Keratinocyte (primary cell): ENCODE measurements around the gene TPD52L2. TPM values are rescaled to one million over a fixed set of nuclear protein-coding genes. Genes with fewer than 3 reads are reported as not detected.
"Not testable (repeated sequence)": the region's sequence is repeated elsewhere in the genome, so short reads cannot be mapped to it uniquely, and the experiment has no call there.

Source experiments
- DNase-seq: peaks from one replicate; pipeline ENCODE4 v3.0.0-alpha.2; 2011; ENCODE audit warnings: low read depth, missing footprints, low spot score
- FAIRE-seq: peaks from 2 replicates; lab custom pipeline; 2011; peaks lifted over from hg19 to GRCh38; lab: Jason Lieb, UNC
- H2AFZ ChIP-seq: 2 replicates; pipeline ENCODE4 v1.6.0; 2012; ENCODE audit warnings: low read length, control low read depth, inconsistent platforms; ENCODE audit not compliant: control insufficient read depth
- H3K27ac ChIP-seq: 2 replicates; pipeline ENCODE4 v1.5.1; 2011; ENCODE audit warnings: low read length; ENCODE audit not compliant: control insufficient read depth, insufficient read depth
- H3K27me3 ChIP-seq: 3 replicates; pipeline ENCODE4 v1.6.0; 2011; ENCODE audit warnings: low read length; ENCODE audit not compliant: control insufficient read depth, insufficient read depth; ENCODE audit errors: extremely low read depth
- H3K36me3 ChIP-seq, 2 experiments: 2 replicates in 1 of 2; 3 replicates in 1 of 2; pipeline ENCODE4 v1.5.1; 2011; ENCODE audit warnings: low read length in 2 of 2, mild to moderate bottlenecking in 1 of 2; ENCODE audit not compliant: control insufficient read depth in 2 of 2, insufficient read depth in 2 of 2; ENCODE audit errors: extremely low read depth in 1 of 2
- H3K4me1 ChIP-seq: 3 replicates; pipeline ENCODE4 v1.5.1; 2011; ENCODE audit warnings: low read length; ENCODE audit not compliant: control insufficient read depth, insufficient read depth; ENCODE audit errors: extremely low read depth
- H3K4me2 ChIP-seq: 3 replicates; pipeline ENCODE4 v1.6.0; 2011; ENCODE audit warnings: low read depth, low read length; ENCODE audit not compliant: control insufficient read depth, insufficient read depth; ENCODE audit errors: extremely low read depth
- H3K4me3 ChIP-seq, 3 experiments: fragments of 200-600 bp in 1 of 3; sonication (generic) in 1 of 3; 2 replicates in 2 of 3; 3 replicates in 1 of 3; pipeline ENCODE4 v1.5.1; 2011 to 2016; ENCODE audit warnings: low read length in 3 of 3, mild to moderate bottlenecking in 3 of 3, control low read depth in 2 of 3, inconsistent platforms in 1 of 3, low read depth in 1 of 3, mixed read lengths in 1 of 3, mixed run types in 1 of 3, moderate library complexity in 1 of 3; ENCODE audit not compliant: control insufficient read depth in 2 of 3, insufficient read depth in 2 of 3; ENCODE audit errors: extremely low read depth in 1 of 3
- H3K79me2 ChIP-seq: 2 replicates; pipeline ENCODE4 v1.6.0; 2012; ENCODE audit warnings: low read length; ENCODE audit not compliant: control insufficient read depth, insufficient read depth
- H3K9ac ChIP-seq: 3 replicates; pipeline ENCODE4 v1.6.0; 2011; ENCODE audit warnings: low read length; ENCODE audit not compliant: control insufficient read depth, insufficient read depth; ENCODE audit errors: extremely low read depth
- H3K9me1 ChIP-seq: 3 replicates; pipeline ENCODE4 v1.6.0; 2011; ENCODE audit warnings: low read length; ENCODE audit not compliant: control insufficient read depth, insufficient read depth; ENCODE audit errors: extremely low read depth
- H3K9me3 ChIP-seq: 2 replicates; pipeline ENCODE4 v1.5.1; 2012; ENCODE audit warnings: low read depth, low read length; ENCODE audit not compliant: control insufficient read depth
- H4K20me1 ChIP-seq: 3 replicates; pipeline ENCODE4 v1.6.0; 2011; ENCODE audit warnings: low read length; ENCODE audit not compliant: control insufficient read depth, insufficient read depth; ENCODE audit errors: extremely low read depth
- EZH2 ChIP-seq: IDR thresholded peaks from one replicate; pipeline ENCODE4 v1.6.1; 2012; ENCODE audit warnings: inconsistent platforms, mild to moderate bottlenecking, low read length, moderate library complexity
- dilution Hi-C: fragments of 300-500 bp; cut with MboI; formaldehyde crosslinking; loops from one replicate; pipeline ENCODE4 v1.7.0; 2020; ENCODE audit warnings: low sequenced_read_pairs; ENCODE audit not compliant: extremely low pct_ligation_motif_present
- polyA plus RNA-seq, 5 experiments: library from polyadenylated mRNA; depleted of rRNA in 3 of 5; stranded (reverse) in 3 of 5; stranded (forward) in 1 of 5; unstranded in 1 of 5; fragments of >200 nt; gene quantifications; 1 replicate in 1 of 5; 2 replicates in 3 of 5; 3 replicates in 1 of 5; pipeline versions ENCODE4 v1.2.1 to v1.2.3, GENCODE V29; 2011 to 2012; ENCODE audit warnings: missing spikeins in 2 of 5, low read depth in 1 of 5, low replicate concordance in 1 of 5
- TF ChIP-seq, protein P1 (sequence below), 3 experiments: IDR thresholded peaks in 1 of 3; conservative IDR thresholded peaks in 1 of 3; optimal IDR thresholded peaks in 1 of 3; 2 replicates in 2 of 3; 3 replicates in 1 of 3; pipeline versions ENCODE3 to v1.5.1; 2011; ENCODE audit warnings: low read length in 3 of 3, mild to moderate bottlenecking in 3 of 3, moderate library complexity in 2 of 3, control low read depth in 1 of 3, inconsistent platforms in 1 of 3; ENCODE audit not compliant: insufficient read depth in 2 of 3; ENCODE audit errors: extremely low read depth in 1 of 3

TPD52L2 gene
- polyA plus RNA-seq, 1 donor (not counting 4 experiments of a cell fraction or from before 2014, with no cell fraction given), result 177 TPM

DNA sequence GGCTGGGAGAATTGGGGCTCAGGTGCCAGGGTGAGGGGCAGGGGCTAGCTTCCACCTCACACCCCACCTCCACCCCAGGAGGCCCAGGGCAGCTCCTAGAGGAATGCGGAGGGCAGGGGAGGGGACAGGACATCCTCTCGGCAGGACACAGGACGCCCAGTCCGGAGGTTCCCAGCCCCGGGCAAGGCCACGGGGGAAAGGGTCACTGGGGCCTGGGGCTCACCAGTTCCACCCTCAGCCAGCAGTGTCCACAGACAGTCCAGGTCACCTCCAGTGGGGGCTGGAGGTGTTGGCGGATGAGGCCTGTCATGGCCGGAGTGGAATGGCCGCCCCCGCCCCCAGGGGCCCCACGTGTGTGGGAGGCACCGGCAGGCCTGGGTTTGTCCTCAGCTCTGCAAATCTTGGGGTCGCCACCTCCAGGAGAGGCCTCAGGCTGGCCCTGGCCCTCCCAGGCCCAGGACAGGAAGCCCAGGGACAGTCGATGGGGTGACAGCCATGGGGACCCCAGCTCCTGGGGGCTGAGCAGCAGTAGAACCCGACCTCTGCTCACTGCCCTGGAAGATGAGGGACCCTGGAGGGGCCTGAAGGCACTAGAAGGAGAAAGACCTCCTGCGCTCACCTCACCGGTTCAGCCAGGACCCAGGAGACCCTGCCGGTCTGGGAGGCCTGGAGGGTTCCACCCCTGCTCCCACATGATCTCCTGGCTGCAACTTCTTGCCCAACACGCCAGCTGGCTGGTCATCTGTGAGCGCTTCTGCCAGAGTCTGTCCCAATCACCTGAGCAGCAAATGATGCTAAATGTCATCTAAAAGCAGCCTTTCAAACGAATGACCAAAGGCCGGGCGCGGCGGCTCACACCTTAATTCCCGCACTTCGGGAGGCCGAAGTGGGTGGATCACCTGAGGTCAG, 16.8 kb upstream of the TPD52L2 start:
- H3K9ac ChIP-seq, result no peak overlapping the region
- no peaks in the 10 kb centered on the region for H3K4me1 ChIP-seq
- no peak for FAIRE-seq
- no peak for TF ChIP-seq EZH2
- TF ChIP-seq, protein P1, sequence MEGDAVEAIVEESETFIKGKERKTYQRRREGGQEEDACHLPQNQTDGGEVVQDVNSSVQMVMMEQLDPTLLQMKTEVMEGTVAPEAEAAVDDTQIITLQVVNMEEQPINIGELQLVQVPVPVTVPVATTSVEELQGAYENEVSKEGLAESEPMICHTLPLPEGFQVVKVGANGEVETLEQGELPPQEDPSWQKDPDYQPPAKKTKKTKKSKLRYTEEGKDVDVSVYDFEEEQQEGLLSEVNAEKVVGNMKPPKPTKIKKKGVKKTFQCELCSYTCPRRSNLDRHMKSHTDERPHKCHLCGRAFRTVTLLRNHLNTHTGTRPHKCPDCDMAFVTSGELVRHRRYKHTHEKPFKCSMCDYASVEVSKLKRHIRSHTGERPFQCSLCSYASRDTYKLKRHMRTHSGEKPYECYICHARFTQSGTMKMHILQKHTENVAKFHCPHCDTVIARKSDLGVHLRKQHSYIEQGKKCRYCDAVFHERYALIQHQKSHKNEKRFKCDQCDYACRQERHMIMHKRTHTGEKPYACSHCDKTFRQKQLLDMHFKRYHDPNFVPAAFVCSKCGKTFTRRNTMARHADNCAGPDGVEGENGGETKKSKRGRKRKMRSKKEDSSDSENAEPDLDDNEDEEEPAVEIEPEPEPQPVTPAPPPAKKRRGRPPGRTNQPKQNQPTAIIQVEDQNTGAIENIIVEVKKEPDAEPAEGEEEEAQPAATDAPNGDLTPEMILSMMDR (optimal IDR thresholded peaks at IDR 0.05 in 1 of 3, IDR thresholded peaks at IDR 0.05 in 1 of 3, conservative IDR thresholded peaks at IDR 0.05 in 1 of 3; ENCODE audit: extremely low read depth in 1 of 3, insufficient read depth in 2 of 3, low read length in 3 of 3), result no peak
- no peak overlapping the region for H3K4me2 ChIP-seq
- no peak for DNase-seq
- dilution Hi-C loops, result no loop called here
- no peak overlapping the region for H2AFZ ChIP-seq
- no peaks in the 10 kb centered on the region for H3K36me3 ChIP-seq
- H3K9me3 ChIP-seq, result no peaks in the 10 kb centered on the region
- H3K79me2 ChIP-seq, result no peaks in the 10 kb centered on the region
- H3K4me3 ChIP-seq, result no peak overlapping the region
- H3K27me3 ChIP-seq, result peaks cover 33% of the 10 kb centered on the region
- no peak overlapping the region for H3K27ac ChIP-seq
- H4K20me1 ChIP-seq, result no peaks in the 10 kb centered on the region
- H3K9me1 ChIP-seq, result no peaks in the 10 kb centered on the region

DNA sequence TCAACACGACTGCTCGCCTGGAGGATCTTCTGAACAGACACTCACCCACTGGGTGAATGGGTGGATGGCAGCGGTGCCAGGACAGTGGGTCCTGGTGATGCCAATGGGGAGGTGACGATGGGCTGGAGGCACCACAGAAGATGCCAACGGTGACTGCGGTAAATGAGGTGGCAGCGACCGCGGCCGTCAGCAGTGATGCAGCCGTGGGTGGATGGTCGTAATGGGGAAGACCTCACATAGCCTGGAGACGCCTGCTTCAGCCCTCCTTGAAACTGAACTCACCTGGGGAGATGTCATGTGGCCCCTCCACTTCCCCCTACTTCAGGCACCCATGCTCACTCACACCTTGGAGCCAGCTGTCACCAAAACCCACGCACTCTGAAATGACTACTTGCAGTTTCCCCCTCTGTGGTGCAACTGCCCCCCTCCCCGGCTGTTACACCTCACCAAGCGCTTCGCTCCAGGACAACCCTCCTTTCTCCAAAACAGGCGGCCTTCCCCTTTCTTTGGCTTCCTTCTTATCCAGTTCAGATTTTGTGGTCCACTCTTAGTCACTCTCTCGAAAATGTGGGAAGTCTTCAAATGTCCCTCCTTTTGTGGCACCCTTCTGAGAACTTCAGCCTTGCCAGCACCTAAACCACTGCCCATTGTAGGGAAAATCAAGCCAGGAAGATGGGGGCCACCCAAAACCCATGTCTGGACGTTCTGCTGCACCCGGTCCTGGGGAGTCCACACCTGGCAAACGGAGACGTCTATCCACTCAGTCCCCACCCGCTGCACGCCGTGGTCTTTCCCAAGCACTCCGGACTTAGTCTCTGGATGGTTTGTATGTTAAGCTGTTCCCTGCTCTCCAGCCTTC, 14.2 kb upstream of the TPD52L2 start:
- FAIRE-seq (no peak), DNase-seq (no peak)
- H4K20me1 ChIP-seq, result no peaks in the 10 kb centered on the region
- H3K27ac ChIP-seq, result no peak overlapping the region
- H3K4me1 ChIP-seq, result no peaks in the 10 kb centered on the region
- H3K4me3 ChIP-seq, result no peak overlapping the region
- no peak overlapping the region for H3K9ac ChIP-seq
- H3K9me1 ChIP-seq, result no peaks in the 10 kb centered on the region
- TF ChIP-seq EZH2, result no peak
- TF ChIP-seq, protein P1 (optimal IDR thresholded peaks at IDR 0.05 in 1 of 3, IDR thresholded peaks at IDR 0.05 in 1 of 3, conservative IDR thresholded peaks at IDR 0.05 in 1 of 3; ENCODE audit: extremely low read depth in 1 of 3, insufficient read depth in 2 of 3, low read length in 3 of 3), result no peak
- peaks cover 37% of the 10 kb centered on the region for H3K27me3 ChIP-seq
- no peak overlapping the region for H3K4me2 ChIP-seq
- no peaks in the 10 kb centered on the region for H3K9me3 ChIP-seq
- no peaks in the 10 kb centered on the region for H3K79me2 ChIP-seq
- dilution Hi-C loops, result no loop called here
- H2AFZ ChIP-seq, result no peak overlapping the region
- H3K36me3 ChIP-seq, result no peaks in the 10 kb centered on the region

- H4K20me1 ChIP-seq, H3K9ac ChIP-seq, H3K4me1 ChIP-seq, H3K4me3 ChIP-seq, H3K79me2 ChIP-seq, H3K36me3 ChIP-seq, DNase-seq, H3K9me1 ChIP-seq, dilution Hi-C loops, H3K9me3 ChIP-seq, FAIRE-seq, H3K4me2 ChIP-seq, H3K27ac ChIP-seq, H2AFZ ChIP-seq: not testable (repeated sequence)
- H3K27me3 ChIP-seq, result peaks cover 37% of the 10 kb centered on the region
These were observed 13.5 kb upstream of the TPD52L2 start for GRCh38 chr20:63851548-63851943.
